Measurements from ENCODE around the gene TMEM91. TPM values are rescaled to one million over a fixed set of nuclear protein-coding genes. Genes with fewer than 3 reads are reported as not detected.

The TMEM91 gene
- total and polyA plus RNA-seq, 2 of the 4 experiments (the other 2 are of a cell fraction) = 1.4 to 4.8 TPM

DNA sequence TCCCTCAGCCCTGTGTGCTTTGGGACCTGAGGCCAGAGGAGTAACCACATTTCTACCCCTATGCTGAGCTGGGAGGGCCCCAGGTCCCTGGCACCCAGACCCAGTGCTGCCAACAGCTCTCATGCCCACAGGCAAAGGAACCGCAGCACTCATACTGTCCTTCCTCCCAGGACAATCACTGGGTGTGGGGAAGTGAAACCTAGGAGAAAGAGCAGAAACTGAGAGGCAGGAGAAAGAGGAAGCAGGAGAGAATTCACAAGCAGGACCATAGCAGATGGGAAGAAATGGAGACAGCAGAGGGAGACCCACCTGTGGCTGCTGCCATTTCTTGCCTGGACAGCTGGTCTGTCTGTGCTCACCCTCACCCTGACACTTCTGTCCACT lies 47.5 kb upstream of the TMEM91 start:
- no peak overlapping the region for H3K56ac ChIP-seq (ENCODE audit: extremely low read depth, insufficient read depth, low read length)
- H3K23ac ChIP-seq (ENCODE audit: low read depth, low read length) = peak overlapping the region; percentile 69
- TF ChIP-seq POLR2A (IDR thresholded peaks at IDR 0.05; ENCODE audit: low read depth, low read length) (0 out of 2 replicates have a peak, but pooled peaks have one; percentile 3), CHD1 (IDR thresholded peaks at IDR 0.05; ENCODE audit: low read depth, low read length) (no peak)
- peak overlapping the region in 1 of 2 experiments; percentile 49; a peak in 1 of 4 replicates for H4K8ac ChIP-seq (ENCODE audit: low read depth in 2 of 2, low read length in 2 of 2)
- no peak overlapping the region for H3K18ac ChIP-seq (ENCODE audit: low read depth, low read length)
- peak overlapping the region; percentile 29; the same call in 1 of the 2 replicates for H4K91ac ChIP-seq (ENCODE audit: insufficient read depth, low read depth, low read length)
- H4K20me1 ChIP-seq (ENCODE audit: insufficient read depth, low read length) = peaks cover 39% of the 10 kb centered on the region
- no peak overlapping the region; the same call in 1 of the 2 replicates for H3K4me2 ChIP-seq (ENCODE audit: low read depth, low read length)
- no peaks in the 10 kb centered on the region for H3K27me3 ChIP-seq (ENCODE audit: control insufficient read depth, insufficient read depth, low read length)
- peak overlapping the region; percentile 44 for H2BK20ac ChIP-seq (ENCODE audit: low read depth, low read length)
- peaks cover 35% of the 10 kb centered on the region for H3K36me3 ChIP-seq (ENCODE audit: control insufficient read depth, insufficient read depth, low read length)
- in situ Hi-C loops (cut with MboI; ENCODE audit: low sequenced_read_pairs) (no loop called here), dilution Hi-C loops (cut with HindIII; ENCODE audit: low sequenced_read_pairs, unreplicated experiment) (no loop called here), intact Hi-C loops (cut with micrococcal nuclease) (no loop called here)
- no peak overlapping the region for H3K9ac ChIP-seq (ENCODE audit: low read depth, low read length)
- no peak overlapping the region; the same call in 2 of the 3 replicates for H2BK15ac ChIP-seq (ENCODE audit: low read depth, low read length)
- H2BK120ac ChIP-seq (ENCODE audit: low read depth, low read length) = peak overlapping the region; percentile 61; the same call in 1 of the 2 replicates
- peak overlapping the region; percentile 91 for H2AK5ac ChIP-seq (ENCODE audit: low read depth, low read length)
- H3K9me3 ChIP-seq (ENCODE audit: control insufficient read depth, insufficient read depth, low read length) = no peaks in the 10 kb centered on the region
- peak overlapping the region; percentile 66 for H3K4ac ChIP-seq (ENCODE audit: low read depth, low read length)
- H3K4me3 ChIP-seq (ENCODE audit: insufficient read depth, low read depth, low read length) = no peak overlapping the region
- DNase-seq (no peak), ATAC-seq (ENCODE audit: low read depth) (no peak)
- H2AFZ ChIP-seq (replicated peaks; ENCODE audit: low read length, poor library complexity) = peak overlapping the region; percentile 84
- no TSS peak for BruUV-seq (replicated peaks)
- POLR2A ChIA-PET (ENCODE audit: unreplicated experiment) = no interaction called here
- H2BK5ac ChIP-seq (ENCODE audit: low read depth, low read length, poor library complexity, severe bottlenecking) = peak overlapping the region; percentile 30
- peak overlapping the region; percentile 93 for H2AK9ac ChIP-seq (replicated peaks; ENCODE audit: low read depth, low read length, poor library complexity)
- no peak overlapping the region for H3K27ac ChIP-seq (ENCODE audit: insufficient read depth, low read length)
- peaks cover 26% of the 10 kb centered on the region for H3K9me1 ChIP-seq (ENCODE audit: insufficient read depth, low read length)
- CTCF ChIA-PET = no interaction called here
- WGBS, 2 experiments (ENCODE audit: extremely low coverage in 2 of 2, insufficient read length in 1 of 2) = no CpG with 5 or more reads among the region's 1 CpG
- peaks cover 20 to 62% of the 10 kb centered on the region in 2 experiments for H3K79me1 ChIP-seq (ENCODE audit: low read depth in 1 of 2, low read length in 2 of 2)
- H4K5ac ChIP-seq (ENCODE audit: low read depth, low read length) = no peak overlapping the region
- H3K14ac ChIP-seq (replicated peaks; ENCODE audit: low read depth, low read length) = peak overlapping the region; percentile 71
- peaks cover 43% of the 10 kb centered on the region for H3K4me1 ChIP-seq (ENCODE audit: control insufficient read depth, insufficient read depth, low read length)
